Measurements from ENCODE around the gene ANKRD52. TPM values are rescaled to one million over a fixed set of nuclear protein-coding genes. Genes with fewer than 3 reads are reported as not detected.

ANKRD52 gene
- total and polyA plus RNA-seq, 9 of the 15 experiments (the other 6 are each of a cell fraction or from before 2014, with no cell fraction given), result 0.52 to 46.8 (median 7.9) TPM

DNA sequence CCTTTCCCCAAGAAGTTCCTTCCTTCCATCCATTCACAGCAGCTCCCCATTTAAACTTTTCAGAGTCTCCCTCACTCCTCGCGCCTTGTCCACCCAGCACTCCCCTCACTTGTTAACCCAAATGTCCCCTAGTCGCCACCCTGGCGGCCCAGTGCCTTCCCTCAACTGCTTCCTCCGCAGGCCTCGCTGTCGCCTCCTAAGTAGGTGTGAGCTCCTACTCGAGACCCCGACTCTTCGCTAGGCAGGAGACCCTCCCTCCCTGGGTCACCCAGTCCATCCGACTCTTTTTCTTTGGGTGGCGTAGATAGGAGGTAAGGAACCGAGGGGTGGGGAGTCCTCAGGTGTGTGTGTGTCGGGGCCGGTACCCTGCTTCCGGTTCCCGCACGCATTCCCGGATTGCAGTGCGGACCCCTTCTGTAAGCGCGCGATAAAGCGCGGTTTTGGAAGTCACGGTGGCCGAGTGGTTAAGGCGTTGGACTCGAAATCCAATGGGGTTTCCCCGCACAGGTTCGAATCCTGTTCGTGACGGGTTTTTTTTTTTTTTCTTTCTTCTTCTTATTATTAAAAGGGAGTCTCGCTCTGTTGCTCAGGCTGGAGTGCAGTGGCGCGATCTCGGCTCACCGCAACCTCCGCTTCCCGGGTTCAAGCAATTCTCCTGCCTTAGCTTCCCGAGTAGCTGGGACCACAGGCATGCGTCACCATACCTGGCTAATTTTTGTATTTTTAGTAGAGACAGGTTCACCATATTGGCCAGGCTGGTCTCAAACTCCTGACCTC, 68.1 kb downstream of the ANKRD52 start (continued):
- TF ChIP-seq SMC3 (conservative IDR thresholded peaks at IDR 0.05; ENCODE audit: insufficient read depth, low read depth, low read length), result 0 out of 2 replicates have a peak, but pooled peaks have one; percentile 12
- TF ChIP-seq HNRNPK (IDR thresholded peaks at IDR 0.05; ENCODE audit: low read depth, low read length, poor library complexity, severe bottlenecking), result no peak
- TF ChIP-seq EP300 (IDR thresholded peaks at IDR 0.05; ENCODE audit: low read length), result peak; percentile 53
- TF ChIP-seq BRD9 (IDR thresholded peaks at IDR 0.05; ENCODE audit: low read depth, partially characterized antibody), result peak; percentile 68
- peak; percentile 53; the same call in 1 of the 2 replicates for TF ChIP-seq TCF7 (IDR thresholded peaks at IDR 0.05; ENCODE audit: borderline replicate concordance)
- TF ChIP-seq ESRRA (IDR thresholded peaks at IDR 0.05; ENCODE audit: borderline replicate concordance, low read depth), result peak; percentile 77; the same call in 1 of the 2 replicates
- TF ChIP-seq, protein P1, sequence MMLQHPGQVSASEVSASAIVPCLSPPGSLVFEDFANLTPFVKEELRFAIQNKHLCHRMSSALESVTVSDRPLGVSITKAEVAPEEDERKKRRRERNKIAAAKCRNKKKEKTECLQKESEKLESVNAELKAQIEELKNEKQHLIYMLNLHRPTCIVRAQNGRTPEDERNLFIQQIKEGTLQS (IDR thresholded peaks at IDR 0.05), result peak; percentile 57; the same call in 1 of the 2 replicates
- TF ChIP-seq, protein P1 (CRISPR knock-in tag; conservative IDR thresholded peaks at IDR 0.05), result no peak; the same call in 1 of the 2 replicates
- no peak for TF ChIP-seq RNF219 (CRISPR knock-in tag; IDR thresholded peaks at IDR 0.05)
- TF ChIP-seq POLR2G (IDR thresholded peaks at IDR 0.05; ENCODE audit: low read depth, low read length), result peak; percentile 70; the same call in 1 of the 2 replicates
- peak; percentile 16; the same call in 1 of the 2 replicates for TF ChIP-seq CBX1 (IDR thresholded peaks at IDR 0.05; ENCODE audit: low read depth)
- TF ChIP-seq, protein P2, sequence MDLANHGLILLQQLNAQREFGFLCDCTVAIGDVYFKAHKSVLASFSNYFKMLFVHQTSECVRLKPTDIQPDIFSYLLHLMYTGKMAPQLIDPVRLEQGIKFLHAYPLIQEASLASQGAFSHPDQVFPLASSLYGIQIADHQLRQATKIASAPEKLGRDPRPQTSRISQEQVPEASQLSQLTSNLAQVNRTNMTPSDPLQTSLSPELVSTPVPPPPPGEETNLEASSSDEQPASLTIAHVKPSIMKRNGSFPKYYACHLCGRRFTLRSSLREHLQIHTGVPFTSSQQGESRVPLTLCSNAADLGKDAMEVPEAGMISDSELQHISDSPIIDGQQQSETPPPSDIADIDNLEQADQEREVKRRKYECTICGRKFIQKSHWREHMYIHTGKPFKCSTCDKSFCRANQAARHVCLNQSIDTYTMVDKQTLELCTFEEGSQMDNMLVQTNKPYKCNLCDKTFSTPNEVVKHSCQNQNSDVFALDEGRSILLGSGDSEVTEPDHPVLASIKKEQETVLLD (IDR thresholded peaks at IDR 0.05), result peak; percentile 68; the same call in 1 of the 2 replicates
- no peak; the same call in 1 of the 2 replicates for TF ChIP-seq ZNF263 (CRISPR knock-in tag; IDR thresholded peaks at IDR 0.05; ENCODE audit: borderline replicate concordance)
- peak; percentile 53; the same call in 1 of the 2 replicates for TF ChIP-seq SMAD4 (CRISPR knock-in tag; conservative IDR thresholded peaks at IDR 0.05)
- no peak for TF ChIP-seq ZFP1 (CRISPR knock-in tag; IDR thresholded peaks at IDR 0.05)
- 0 out of 2 replicates have a peak, but pooled peaks have one; percentile 44 for TF ChIP-seq PTBP1 (IDR thresholded peaks at IDR 0.05; ENCODE audit: low read depth, low read length)
- TF ChIP-seq CBX5 (IDR thresholded peaks at IDR 0.05; ENCODE audit: borderline replicate concordance, low read depth), result 0 out of 2 replicates have a peak, but pooled peaks have one; percentile 68
- TF ChIP-seq PRPF4 (IDR thresholded peaks at IDR 0.05; ENCODE audit: insufficient read depth, low read depth, low read length, poor library complexity, severe bottlenecking), result no peak
- TF ChIP-seq HCFC1 (IDR thresholded peaks at IDR 0.05; ENCODE audit: low read depth, low read length), result peak; percentile 45; the same call in 1 of the 2 replicates
- TF ChIP-seq BRF1 (IDR thresholded peaks at IDR 0.05; ENCODE audit: borderline replicate concordance, extremely low read depth, insufficient read length), result peak; percentile 48
- TF ChIP-seq TAF7 (tag; IDR thresholded peaks at IDR 0.05), result 0 out of 2 replicates have a peak, but pooled peaks have one; percentile 42
- TF ChIP-seq ZBTB8A (IDR thresholded peaks at IDR 0.05; ENCODE audit: partially characterized antibody), result no peak
- no peak for TF ChIP-seq KLF16 (IDR thresholded peaks at IDR 0.05)
- peak; percentile 67; the same call in 1 of the 2 replicates for TF ChIP-seq RFX5 (IDR thresholded peaks at IDR 0.05; ENCODE audit: low read depth, low read length)

Measured in K562 (cell line).